CD14-positive monocyte (primary cell): ENCODE measurements around the gene PLEKHG4. TPM values are rescaled to one million over a fixed set of nuclear protein-coding genes. Genes with fewer than 3 reads are reported as not detected.

ENCODE experiments used
- DNase-seq, 3 donors: peaks; one replicate each; pipeline ENCODE4 v3.0.0-alpha.2; 2011 to 2022
- H2AFZ ChIP-seq: 2 replicates; pipeline ENCODE4 v1.6.0; 2012; ENCODE audit warnings: mild to moderate bottlenecking, low read depth, low read length, inconsistent platforms; ENCODE audit not compliant: insufficient read depth, poor library complexity, severe bottlenecking
- H3K27ac ChIP-seq, 2 donors: 1 replicate in 1 of 2; 2 replicates in 1 of 2; pipeline ENCODE4 v1.5.1; 2012 to 2013; ENCODE audit warnings: low read length in 2 of 2, control low read depth in 1 of 2, inconsistent platforms in 1 of 2, low read depth in 1 of 2, mild to moderate bottlenecking in 1 of 2
- H3K27me3 ChIP-seq, 2 donors: one replicate each; pipeline versions ENCODE4 v1.6.0 to v1.6.1; 2011 to 2013; ENCODE audit warnings: low read length in 2 of 2; ENCODE audit not compliant: control insufficient read depth in 2 of 2, insufficient read depth in 2 of 2
- H3K36me3 ChIP-seq, 2 donors: replicated peaks in 1 of 2; 1 replicate in 1 of 2; 2 replicates in 1 of 2; pipeline versions ENCODE4 v1.5.1 to v1.6.1; 2012 to 2013; ENCODE audit warnings: low read length in 2 of 2, control low read depth in 1 of 2, inconsistent platforms in 1 of 2, mild to moderate bottlenecking in 1 of 2; ENCODE audit not compliant: insufficient read depth in 2 of 2, control insufficient read depth in 1 of 2
- H3K4me1 ChIP-seq, 2 donors: 1 replicate in 1 of 2; 2 replicates in 1 of 2; pipeline versions ENCODE4 v1.5.1 to v1.6.1; 2012 to 2013; ENCODE audit warnings: low read length in 2 of 2, control low read depth in 1 of 2, inconsistent platforms in 1 of 2, mild to moderate bottlenecking in 1 of 2, moderate library complexity in 1 of 2; ENCODE audit not compliant: insufficient read depth in 2 of 2, control insufficient read depth in 1 of 2
- H3K4me2 ChIP-seq: replicated peaks from 2 replicates; pipeline ENCODE3; 2012; ENCODE audit warnings: low read length, moderate library complexity, mild to moderate bottlenecking; ENCODE audit not compliant: poor library complexity, severe bottlenecking; ENCODE audit errors: extremely low read depth
- H3K4me3 ChIP-seq, 3 experiments: fragments of 200-600 bp in 1 of 3; sonication (generic) in 1 of 3; replicated peaks in 1 of 3; 1 replicate in 2 of 3; 2 replicates in 1 of 3; pipeline ENCODE4 v1.5.1; 2011 to 2013; ENCODE audit warnings: low read length in 3 of 3, mild to moderate bottlenecking in 3 of 3, control low read depth in 2 of 3, low read depth in 2 of 3, inconsistent platforms in 1 of 3, moderate library complexity in 1 of 3
- H3K79me2 ChIP-seq: 2 replicates; pipeline ENCODE4 v1.6.0; 2012; ENCODE audit warnings: mild to moderate bottlenecking, control low read depth, inconsistent platforms, low read length, moderate library complexity; ENCODE audit not compliant: insufficient read depth
- H3K9ac ChIP-seq: 2 replicates; pipeline ENCODE4 v1.6.0; 2017; ENCODE audit warnings: low read length, mild to moderate bottlenecking; ENCODE audit not compliant: insufficient read depth, poor library complexity, severe bottlenecking
- H3K9me3 ChIP-seq, 2 donors: replicated peaks in 1 of 2; 1 replicate in 1 of 2; 2 replicates in 1 of 2; pipeline versions ENCODE4 v1.5.1 to v1.6.1; 2012 to 2013; ENCODE audit warnings: low read length in 2 of 2, control low read depth in 1 of 2; ENCODE audit not compliant: control insufficient read depth in 1 of 2, insufficient read depth in 1 of 2
- H4K20me1 ChIP-seq: 2 replicates; pipeline ENCODE4 v1.6.0; 2012; ENCODE audit warnings: mild to moderate bottlenecking, low read length, control low read depth, moderate library complexity; ENCODE audit not compliant: insufficient read depth
- H3K27ac Mint-ChIP-seq, 7 donors: one replicate each; pipeline ENCODE4 v1.8.0; 2020; ENCODE audit warnings: mild to moderate bottlenecking in 7 of 7, mixed read lengths in 7 of 7, moderate library complexity in 6 of 7, inconsistent platforms in 2 of 7
- H3K27me3 Mint-ChIP-seq, 3 donors: one replicate each; pipeline ENCODE4 v1.8.0; 2021 to 2022; ENCODE audit warnings: low read depth in 3 of 3, mild to moderate bottlenecking in 3 of 3, mixed read lengths in 3 of 3, moderate library complexity in 3 of 3, inconsistent platforms in 1 of 3
- H3K36me3 Mint-ChIP-seq, 2 donors: one replicate each; pipeline ENCODE4 v1.8.0; 2020; ENCODE audit warnings: mixed read lengths in 2 of 2, inconsistent platforms in 1 of 2, mild to moderate bottlenecking in 1 of 2
- H3K4me1 Mint-ChIP-seq: one replicate; pipeline ENCODE4 v1.8.0; 2020; ENCODE audit warnings: mild to moderate bottlenecking, mixed read lengths
- H3K4me3 Mint-ChIP-seq, 2 donors: one replicate each; pipeline ENCODE4 v1.8.0; 2020; ENCODE audit warnings: mild to moderate bottlenecking in 2 of 2, mixed read lengths in 2 of 2, moderate library complexity in 1 of 2
- H3K9me3 Mint-ChIP-seq, 7 donors: one replicate each; pipeline ENCODE4 v1.8.0; 2020 to 2022; ENCODE audit warnings: mixed read lengths in 7 of 7, mild to moderate bottlenecking in 6 of 7, moderate library complexity in 6 of 7, inconsistent platforms in 2 of 7
- WGBS: methylation state at CpG from one replicate; pipeline ENCODE4 v1.1.5; 2013; ENCODE audit warnings: missing lambda C conversion rate; ENCODE audit not compliant: insufficient coverage; 5-methylcytosine and 5-hydroxymethylcytosine counted together
- intact Hi-C, 2 donors: fragments of 100-400 bp; cut with micrococcal nuclease; formaldehyde crosslinking; loops; one replicate each; pipeline versions ENCODE4 v1.15.0 to v1.15.1; 2023
- polyA plus RNA-seq, 3 donors: library from polyadenylated mRNA; depleted of rRNA in 1 of 3; unstranded in 2 of 3; stranded (reverse) in 1 of 3; fragments of 300-500 nt in 2 of 3; fragments of >200 nt in 1 of 3; fragmentation: Illumina TruSeq in 2 of 3; gene quantifications; 1 replicate in 2 of 3; 2 replicates in 1 of 3; pipeline ENCODE4 v1.2.3, GENCODE V29; 2012 to 2021
- TF ChIP-seq, protein P1 (sequence below): fragments of 200-600 bp; IDR thresholded peaks from one replicate; pipeline ENCODE4 v1.8.0; 2022; ENCODE audit warnings: antibody characterized with exemption, mild to moderate bottlenecking

Gene PLEKHG4
- polyA plus RNA-seq, 3 donors = 0.79 to 3.2 (median 3.0) TPM

- H3K27me3 ChIP-seq = no peaks in the 10 kb centered on the region
- no peaks in the 10 kb centered on the region for H3K4me1 Mint-ChIP-seq
- no peak for DNase-seq
- no peak overlapping the region for H3K4me2 ChIP-seq
- H3K4me1 ChIP-seq = no peaks in the 10 kb centered on the region
- TF ChIP-seq, protein P1, sequence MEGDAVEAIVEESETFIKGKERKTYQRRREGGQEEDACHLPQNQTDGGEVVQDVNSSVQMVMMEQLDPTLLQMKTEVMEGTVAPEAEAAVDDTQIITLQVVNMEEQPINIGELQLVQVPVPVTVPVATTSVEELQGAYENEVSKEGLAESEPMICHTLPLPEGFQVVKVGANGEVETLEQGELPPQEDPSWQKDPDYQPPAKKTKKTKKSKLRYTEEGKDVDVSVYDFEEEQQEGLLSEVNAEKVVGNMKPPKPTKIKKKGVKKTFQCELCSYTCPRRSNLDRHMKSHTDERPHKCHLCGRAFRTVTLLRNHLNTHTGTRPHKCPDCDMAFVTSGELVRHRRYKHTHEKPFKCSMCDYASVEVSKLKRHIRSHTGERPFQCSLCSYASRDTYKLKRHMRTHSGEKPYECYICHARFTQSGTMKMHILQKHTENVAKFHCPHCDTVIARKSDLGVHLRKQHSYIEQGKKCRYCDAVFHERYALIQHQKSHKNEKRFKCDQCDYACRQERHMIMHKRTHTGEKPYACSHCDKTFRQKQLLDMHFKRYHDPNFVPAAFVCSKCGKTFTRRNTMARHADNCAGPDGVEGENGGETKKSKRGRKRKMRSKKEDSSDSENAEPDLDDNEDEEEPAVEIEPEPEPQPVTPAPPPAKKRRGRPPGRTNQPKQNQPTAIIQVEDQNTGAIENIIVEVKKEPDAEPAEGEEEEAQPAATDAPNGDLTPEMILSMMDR = no peak
- peaks cover 4 to 12% (median 4%) of the 10 kb centered on the region in 3 donors for H3K27me3 Mint-ChIP-seq
- H3K4me3 Mint-ChIP-seq = no peak overlapping the region
- H2AFZ ChIP-seq = no peak overlapping the region
- no peak overlapping the region for H3K27ac ChIP-seq
- no peaks in the 10 kb centered on the region for H3K36me3 ChIP-seq
- H3K9me3 Mint-ChIP-seq = no peaks in the 10 kb centered on the region
- H3K27ac Mint-ChIP-seq = no peak overlapping the region
- H3K4me3 ChIP-seq = no peak overlapping the region
- no peak overlapping the region for H3K9ac ChIP-seq
- H4K20me1 ChIP-seq = no peaks in the 10 kb centered on the region
- no peaks in the 10 kb centered on the region for H3K9me3 ChIP-seq
- H3K36me3 Mint-ChIP-seq = no peaks in the 10 kb centered on the region
- no peaks in the 10 kb centered on the region for H3K79me2 ChIP-seq
- intact Hi-C loops = no loop called here
Measured at GRCh38 chr16:67317853-67318252, 38.5 kb downstream of the PLEKHG4 start.

GRCh38 chr16:67326115-67326471 lies 46.8 kb downstream of the PLEKHG4 start:
- Mint-ChIP-seq H3K27me3 (peaks cover 20 to 24% (median 23%) of the 10 kb centered on the region in 3 donors), H3K27ac (peak overlapping the region in 2 of 7 donors; percentile 2 to 83), H3K36me3 (peaks cover 2 to 3% of the 10 kb centered on the region in 2 donors), H3K4me3 (peak overlapping the region; percentile 75 to 94), H3K4me1 (peaks cover 29% of the 10 kb centered on the region), H3K9me3 (peaks cover 0 to 4% (median 0%) of the 10 kb centered on the region in 7 donors)
- no peaks in the 10 kb centered on the region for H3K9me3 ChIP-seq
- no peak overlapping the region for H3K27ac ChIP-seq
- H3K36me3 ChIP-seq = no peaks in the 10 kb centered on the region
- TF ChIP-seq, protein P1 = no peak
- peak overlapping the region; percentile 66 for H3K4me2 ChIP-seq
- peaks cover 0 to 9% of the 10 kb centered on the region in 2 donors for H3K27me3 ChIP-seq
- DNase-seq = no peak
- WGBS = 16% methylated on average over 9 of the region's 11 CpGs
- intact Hi-C loops = no loop called here
- H3K79me2 ChIP-seq = no peaks in the 10 kb centered on the region
- peak overlapping the region; percentile 11 for H3K9ac ChIP-seq
- peaks cover 26 to 32% of the 10 kb centered on the region in 2 donors for H3K4me1 ChIP-seq
- H4K20me1 ChIP-seq = no peaks in the 10 kb centered on the region
- H3K4me3 ChIP-seq = peak overlapping the region in 2 of 3 experiments; percentile 27 to 58
- peak overlapping the region; percentile 78 for H2AFZ ChIP-seq
